Trophoblast cell (in vitro differentiated cells and primary cell): ENCODE measurements around the gene SPRY1.

Source experiments
- DNase-seq, 2 donors: peaks; one replicate each; pipeline ENCODE4 v3.0.0-alpha.2; 2016
- H2AFZ ChIP-seq: 2 replicates; pipeline ENCODE4 v1.6.1; 2013; ENCODE audit warnings: low read length, moderate library complexity, mild to moderate bottlenecking; ENCODE audit not compliant: insufficient read depth, poor library complexity
- H2AK5ac ChIP-seq: 2 replicates; pipeline ENCODE4 v1.6.1; 2013; ENCODE audit warnings: mild to moderate bottlenecking, low read length
- H2BK120ac ChIP-seq: 2 replicates; pipeline ENCODE4 v1.6.1; 2013; ENCODE audit warnings: low read length, mild to moderate bottlenecking, moderate library complexity; ENCODE audit not compliant: insufficient read depth, poor library complexity
- H2BK12ac ChIP-seq: 2 replicates; pipeline ENCODE4 v1.6.1; 2013; ENCODE audit warnings: mild to moderate bottlenecking, low read length, moderate library complexity
- H2BK5ac ChIP-seq: 2 replicates; pipeline ENCODE4 v1.6.1; 2013; ENCODE audit warnings: low read length, low read depth, moderate library complexity, mild to moderate bottlenecking; ENCODE audit not compliant: poor library complexity
- H3K14ac ChIP-seq: 2 replicates; pipeline ENCODE4 v1.6.1; 2013; ENCODE audit warnings: mild to moderate bottlenecking, low read length
- H3K18ac ChIP-seq: 2 replicates; pipeline ENCODE4 v1.6.1; 2013; ENCODE audit warnings: mild to moderate bottlenecking, low read length
- H3K23ac ChIP-seq: 2 replicates; pipeline ENCODE4 v1.6.1; 2013; ENCODE audit warnings: low read length
- H3K27ac ChIP-seq: 2 replicates; pipeline ENCODE4 v1.5.1; 2013; ENCODE audit warnings: low read depth, mild to moderate bottlenecking, inconsistent platforms, low read length, moderate library complexity
- H3K27me3 ChIP-seq: 2 replicates; pipeline ENCODE4 v1.6.1; 2013; ENCODE audit warnings: inconsistent platforms, mild to moderate bottlenecking, low read length, moderate library complexity; ENCODE audit not compliant: insufficient read depth
- H3K36me3 ChIP-seq, 2 experiments: 1 replicate in 1 of 2; 2 replicates in 1 of 2; pipeline ENCODE4 v1.6.1; 2013; ENCODE audit warnings: low read length in 2 of 2, mild to moderate bottlenecking in 2 of 2, moderate library complexity in 1 of 2; ENCODE audit not compliant: insufficient read depth in 2 of 2, control insufficient read depth in 1 of 2
- H3K4ac ChIP-seq: 2 replicates; pipeline ENCODE4 v1.6.1; 2013; ENCODE audit warnings: low read depth, mild to moderate bottlenecking, low read length, moderate library complexity
- H3K4me1 ChIP-seq, 2 experiments: 1 replicate in 1 of 2; 2 replicates in 1 of 2; pipeline ENCODE4 v1.6.1; 2013; ENCODE audit warnings: low read length in 2 of 2, mild to moderate bottlenecking in 2 of 2, moderate library complexity in 1 of 2; ENCODE audit not compliant: insufficient read depth in 2 of 2, control insufficient read depth in 1 of 2
- H3K4me2 ChIP-seq: 2 replicates; pipeline ENCODE4 v1.6.1; 2013; ENCODE audit warnings: inconsistent platforms, mild to moderate bottlenecking, low read length, moderate library complexity
- H3K4me3 ChIP-seq: 2 replicates; pipeline ENCODE4 v1.5.1; 2013; ENCODE audit warnings: mild to moderate bottlenecking, low read depth, low read length, inconsistent platforms
- H3K79me1 ChIP-seq: one replicate; pipeline ENCODE4 v1.6.1; 2013; ENCODE audit warnings: low read length
- H3K79me2 ChIP-seq: 2 replicates; pipeline ENCODE4 v1.6.1; 2013; ENCODE audit warnings: low read length, mild to moderate bottlenecking; ENCODE audit not compliant: control insufficient read depth, insufficient read depth, poor library complexity
- H3K9ac ChIP-seq: 2 replicates; pipeline ENCODE4 v1.6.1; 2013; ENCODE audit warnings: mild to moderate bottlenecking, low read length
- H3K9me3 ChIP-seq: 2 replicates; pipeline ENCODE4 v1.6.1; 2013; ENCODE audit warnings: low read depth, mild to moderate bottlenecking, control low read depth, inconsistent platforms, low read length; ENCODE audit not compliant: insufficient read depth
- H4K12ac ChIP-seq: 2 replicates; pipeline ENCODE4 v1.6.1; 2013; ENCODE audit warnings: low read depth, mild to moderate bottlenecking, low read length, moderate library complexity
- H4K8ac ChIP-seq: 2 replicates; pipeline ENCODE4 v1.6.1; 2013; ENCODE audit warnings: low read depth, mild to moderate bottlenecking, low read length, moderate library complexity
- H4K91ac ChIP-seq: one replicate; pipeline ENCODE4 v1.6.1; 2013; ENCODE audit warnings: low read depth, mild to moderate bottlenecking, low read length, moderate library complexity
- WGBS: extraction: QIAGEN DNeasy Blood & Tissue Kit; methylation state at CpG from one replicate; pipeline ENCODE4 v1.1.7; 2013; ENCODE audit warnings: missing lambda C conversion rate; ENCODE audit not compliant: insufficient read length, insufficient coverage; ENCODE audit errors: extremely low coverage; 5-methylcytosine and 5-hydroxymethylcytosine counted together

Gene SPRY1

DNA sequence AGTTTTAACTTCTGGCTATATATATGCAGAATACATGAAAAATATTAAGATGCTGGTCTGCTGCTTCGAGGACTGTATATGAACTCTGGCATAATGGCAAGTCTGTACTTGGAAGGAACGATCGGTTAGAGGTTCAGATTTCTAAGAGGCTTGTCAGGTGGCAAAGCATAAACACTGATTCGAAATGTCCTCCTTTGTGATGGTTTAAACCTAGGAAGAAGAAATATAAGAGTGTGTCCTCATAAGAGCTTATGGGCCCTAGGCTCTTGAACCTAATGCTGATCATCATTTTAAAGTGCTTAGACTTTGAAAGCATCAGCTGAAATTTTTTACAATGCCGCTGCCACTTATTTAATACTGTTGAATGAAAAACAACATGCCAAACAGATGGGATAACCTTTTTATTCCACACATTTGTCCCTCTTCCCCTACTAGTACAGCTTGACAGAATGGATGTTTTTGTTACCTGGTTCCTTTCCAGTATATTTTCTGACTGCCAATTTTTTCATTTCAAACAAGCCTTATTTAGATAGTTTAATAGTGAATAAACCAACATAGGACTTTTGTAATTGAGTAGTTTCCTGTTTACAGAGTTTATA, 8.8 kb downstream of the SPRY1 start:
- no peak overlapping the region for H3K4me3 ChIP-seq
- no peaks in the 10 kb centered on the region for H3K4me1 ChIP-seq
- no peak for DNase-seq
- H2BK12ac ChIP-seq: no peak overlapping the region
- no peaks in the 10 kb centered on the region for H3K79me1 ChIP-seq
- no peak overlapping the region for H2BK120ac ChIP-seq
- H3K23ac ChIP-seq: no peak overlapping the region
- no peak overlapping the region for H4K8ac ChIP-seq
- H3K27ac ChIP-seq: no peak overlapping the region
- no peaks in the 10 kb centered on the region for H3K79me2 ChIP-seq
- no peak overlapping the region for H4K12ac ChIP-seq
- H2AFZ ChIP-seq: no peak overlapping the region
- no peak overlapping the region for H3K18ac ChIP-seq
- H4K91ac ChIP-seq: no peak overlapping the region
- H2BK5ac ChIP-seq: no peak overlapping the region
- H2AK5ac ChIP-seq: no peak overlapping the region
- peaks cover 4 to 9% of the 10 kb centered on the region in 2 experiments for H3K36me3 ChIP-seq
- no peak overlapping the region for H3K4ac ChIP-seq
- H3K14ac ChIP-seq: no peak overlapping the region
- H3K4me2 ChIP-seq: no peak overlapping the region
- H3K9ac ChIP-seq: no peak overlapping the region
- peaks cover 2% of the 10 kb centered on the region for H3K9me3 ChIP-seq
- H3K27me3 ChIP-seq: no peaks in the 10 kb centered on the region
- WGBS: no CpG with 5 or more reads among the region's 5 CpGs

DNA sequence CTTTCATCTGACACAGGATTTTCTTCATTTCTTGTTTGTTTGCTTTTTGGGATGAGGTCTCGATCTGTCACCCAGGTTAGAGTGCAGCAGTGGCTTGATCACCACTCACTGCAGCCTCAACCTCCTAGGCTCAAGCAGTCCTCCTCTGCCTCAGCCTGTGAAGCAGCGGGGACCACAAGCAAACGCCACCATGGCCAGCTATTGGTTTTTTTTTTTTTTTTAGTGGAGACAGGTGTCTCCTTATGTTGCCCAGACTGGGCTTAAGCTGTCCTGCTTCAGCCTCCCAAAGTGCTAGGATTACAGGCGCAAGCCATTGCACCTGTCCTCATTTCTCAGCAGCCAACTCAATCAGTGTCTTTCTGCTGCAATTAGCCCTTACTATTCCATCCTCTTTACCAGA, 10.3 kb downstream of the SPRY1 start:
- WGBS: no CpG with 5 or more reads among the region's 4 CpGs
- Histone ChIP-seq H4K91ac (no peak overlapping the region), H3K27me3 (no peaks in the 10 kb centered on the region), H3K27ac (no peak overlapping the region), H3K4ac (no peak overlapping the region), H3K36me3 (peaks cover 2 to 5% of the 10 kb centered on the region in 2 experiments), H2AFZ (no peak overlapping the region), H2BK5ac (no peak overlapping the region), H3K18ac (no peak overlapping the region), H3K4me3 (no peak overlapping the region), H3K4me1 (no peaks in the 10 kb centered on the region), H3K9ac (no peak overlapping the region), H3K4me2 (no peak overlapping the region), H3K79me2 (no peaks in the 10 kb centered on the region), H4K12ac (no peak overlapping the region), H3K23ac (no peak overlapping the region), H3K9me3 (peaks cover 2% of the 10 kb centered on the region), H3K14ac (no peak overlapping the region), H2AK5ac (no peak overlapping the region), H2BK12ac (no peak overlapping the region), H2BK120ac (no peak overlapping the region), H3K79me1 (no peaks in the 10 kb centered on the region), H4K8ac (no peak overlapping the region)
- no peak for DNase-seq

DNA sequence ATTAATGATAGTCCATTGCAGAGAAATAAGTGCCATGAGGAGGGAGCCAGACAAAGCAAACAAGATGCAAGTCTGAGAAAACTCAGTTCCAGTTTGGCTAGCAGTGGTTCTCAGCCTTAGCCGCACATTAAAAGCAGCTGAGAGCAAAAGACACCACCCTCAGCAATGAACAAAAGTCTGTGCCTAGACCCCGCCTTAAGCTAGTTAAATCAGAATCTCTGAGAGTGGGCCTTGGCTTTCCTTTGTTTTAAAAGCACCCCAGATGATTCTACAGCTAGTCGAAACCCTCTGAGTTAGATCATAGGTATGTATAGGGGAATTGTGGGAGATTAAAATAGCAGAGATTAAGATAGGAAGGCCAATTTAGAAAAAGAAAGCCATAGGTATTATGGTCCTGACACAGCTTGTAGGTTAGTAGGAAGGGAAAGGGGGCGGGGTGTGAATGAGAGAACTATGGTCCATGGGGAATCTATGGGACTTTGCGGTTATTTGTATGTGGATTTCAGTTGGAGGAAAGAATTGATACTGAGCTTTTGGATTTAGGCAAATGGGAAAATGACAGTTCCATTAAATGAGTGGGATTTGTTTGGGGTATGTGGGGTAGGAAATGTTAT, 12.0 kb downstream of the SPRY1 start:
- Histone ChIP-seq H2BK5ac (no peak overlapping the region), H4K91ac (no peak overlapping the region), H3K4me2 (no peak overlapping the region), H3K36me3 (no peaks in the 10 kb centered on the region), H4K12ac (no peak overlapping the region), H2BK12ac (no peak overlapping the region), H3K14ac (no peak overlapping the region), H3K4me3 (no peak overlapping the region), H3K23ac (no peak overlapping the region), H3K4me1 (no peaks in the 10 kb centered on the region), H4K8ac (no peak overlapping the region), H3K27ac (no peak overlapping the region), H3K79me1 (no peaks in the 10 kb centered on the region), H2AFZ (no peak overlapping the region), H2AK5ac (no peak overlapping the region), H2BK120ac (no peak overlapping the region), H3K9ac (no peak overlapping the region), H3K9me3 (no peaks in the 10 kb centered on the region), H3K79me2 (no peaks in the 10 kb centered on the region), H3K4ac (no peak overlapping the region), H3K18ac (no peak overlapping the region), H3K27me3 (no peaks in the 10 kb centered on the region)
- DNase-seq: no peak
- 100% methylated on average over 1 of the region's 5 CpGs for WGBS

DNA sequence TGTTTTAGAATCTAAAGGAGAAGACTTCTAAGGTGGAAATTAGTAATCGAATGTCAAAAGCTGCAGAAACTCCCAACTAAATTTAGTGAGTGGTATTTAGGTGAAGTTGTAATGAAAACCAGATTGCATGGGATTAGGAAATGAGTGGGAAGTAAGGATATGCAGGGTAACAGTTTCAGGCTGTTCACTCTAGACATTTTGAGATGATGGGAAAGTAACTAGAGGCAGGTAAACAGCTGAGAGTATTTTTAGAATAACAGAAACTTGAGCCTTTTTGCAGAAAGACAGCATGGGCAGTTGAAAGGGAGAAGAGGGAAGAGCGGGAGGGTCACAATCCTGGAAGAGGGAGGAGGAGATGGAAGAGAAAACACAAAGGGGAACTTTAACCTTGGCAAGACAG, 12.7 kb downstream of the SPRY1 start:
- H3K36me3 ChIP-seq: no peaks in the 10 kb centered on the region
- no peak overlapping the region for H3K27ac ChIP-seq
- no peaks in the 10 kb centered on the region for H3K79me1 ChIP-seq
- H3K4me1 ChIP-seq: no peaks in the 10 kb centered on the region
- H2AK5ac ChIP-seq: no peak overlapping the region
- H3K79me2 ChIP-seq: no peaks in the 10 kb centered on the region
- no peak for DNase-seq
- H3K18ac ChIP-seq: no peak overlapping the region
- H3K23ac ChIP-seq: no peak overlapping the region
- no peak overlapping the region for H3K14ac ChIP-seq
- no peak overlapping the region for H2BK5ac ChIP-seq
- no peak overlapping the region for H2AFZ ChIP-seq
- no peak overlapping the region for H4K12ac ChIP-seq
- no peak overlapping the region for H3K9ac ChIP-seq
- H2BK12ac ChIP-seq: no peak overlapping the region
- H2BK120ac ChIP-seq: no peak overlapping the region
- H4K8ac ChIP-seq: no peak overlapping the region
- no CpG with 5 or more reads among the region's 2 CpGs for WGBS
- H3K27me3 ChIP-seq: no peaks in the 10 kb centered on the region
- H3K4ac ChIP-seq: no peak overlapping the region
- H3K9me3 ChIP-seq: no peaks in the 10 kb centered on the region
- H3K4me2 ChIP-seq: no peak overlapping the region
- H3K4me3 ChIP-seq: no peak overlapping the region
- no peak overlapping the region for H4K91ac ChIP-seq
